ENCODE measurements around the gene EPB41L3. TPM values are rescaled to one million over a fixed set of nuclear protein-coding genes. Genes with fewer than 3 reads are reported as not detected.

EPB41L3 gene
- total and polyA plus RNA-seq, 10 donors = 8.0 to 121 (median 49.1) TPM

GRCh38 chr18:5369513-5369912 lies 174.3 kb downstream of the EPB41L3 start:
- DNase-seq = no peak
- H3K36me3 ChIP-seq = no peaks in the 10 kb centered on the region
- WGBS, 5 donors = 80 to 100% (median 80%) methylated on average over 2 of the region's 2 CpGs
- no peaks in the 10 kb centered on the region for H3K4me1 ChIP-seq
- TF ChIP-seq CTCF (IDR thresholded peaks at IDR 0.05 in 8 of 11, conservative IDR thresholded peaks at IDR 0.05 in 3 of 11) (no peak), POLR2A (IDR thresholded peaks at IDR 0.05) (no peak), POLR2AphosphoS5 (IDR thresholded peaks at IDR 0.05) (no peak)
- no peaks in the 10 kb centered on the region for H3K9me3 ChIP-seq
- intact Hi-C loops (cut with DNase I; ENCODE audit: low total_unique reads) = no loop called here
- H3K4me3 ChIP-seq = no peak overlapping the region
- no peak overlapping the region for H3K27ac ChIP-seq
- H3K27me3 ChIP-seq (replicated peaks in 1 of 7) = peaks cover 0 to 19% (median 0%) of the 10 kb centered on the region in 7 donors

- 70 to 86% (median 76%) methylated on average over 3 of the region's 3 CpGs for WGBS, 5 donors
- H3K36me3 ChIP-seq = no peaks in the 10 kb centered on the region
- H3K27me3 ChIP-seq (replicated peaks in 1 of 7) = peaks cover 0 to 19% (median 0%) of the 10 kb centered on the region in 7 donors
- no peak overlapping the region for H3K4me3 ChIP-seq
- H3K9me3 ChIP-seq = no peaks in the 10 kb centered on the region
- DNase-seq = no peak
- TF ChIP-seq POLR2AphosphoS5 (IDR thresholded peaks at IDR 0.05) (no peak), CTCF (IDR thresholded peaks at IDR 0.05 in 8 of 11, conservative IDR thresholded peaks at IDR 0.05 in 3 of 11) (no peak), POLR2A (IDR thresholded peaks at IDR 0.05) (no peak)
- H3K27ac ChIP-seq = no peak overlapping the region
- no peaks in the 10 kb centered on the region for H3K4me1 ChIP-seq
- intact Hi-C loops (cut with DNase I; ENCODE audit: low total_unique reads) = no loop called here
These were observed 178.4 kb downstream of the EPB41L3 start for GRCh38 chr18:5365443-5365842.

- no peak for TF ChIP-seq CTCF (IDR thresholded peaks at IDR 0.05 in 8 of 11, conservative IDR thresholded peaks at IDR 0.05 in 3 of 11)
- no peak for TF ChIP-seq POLR2AphosphoS5 (IDR thresholded peaks at IDR 0.05)
- TF ChIP-seq POLR2A (IDR thresholded peaks at IDR 0.05) = no peak
- H3K36me3 ChIP-seq = no peaks in the 10 kb centered on the region
- intact Hi-C loops (cut with DNase I; ENCODE audit: low total_unique reads) = no loop called here
- H3K27ac ChIP-seq = no peak overlapping the region
- DNase-seq = no peak
- WGBS, 5 donors = 81 to 95% (median 88%) methylated on average over 2 of the region's 2 CpGs
- H3K9me3 ChIP-seq = peaks cover 0 to 51% (median 25%) of the 10 kb centered on the region in 8 donors
- H3K4me3 ChIP-seq = no peak overlapping the region
- no peaks in the 10 kb centered on the region for H3K4me1 ChIP-seq
- H3K27me3 ChIP-seq (replicated peaks in 1 of 7) = no peaks in the 10 kb centered on the region
These were observed 193.2 kb downstream of the EPB41L3 start for GRCh38 chr18:5350636-5351035.

Other genes starting within 250 kb of the EPB41L3 start
- 10 to 100 TPM; 18.5 to 26.7 (median 22.7) TPM for gene ZBTB14, start 248.3 kb downstream of the EPB41L3 start, total RNA-seq
- gene ZBTB14, start 248.3 kb downstream of the EPB41L3 start, polyA plus RNA-seq = 10 to 100 TPM; 12.9 to 14.3 (median 13.5) TPM

All from spleen (tissue), 11 donors.